Liver (tissue), 9 donors: ENCODE data around the gene SYNDIG1. TPM values are rescaled to one million over a fixed set of nuclear protein-coding genes. Genes with fewer than 3 reads are reported as not detected.

Experiments used
- DNase-seq: peaks from one replicate; pipeline ENCODE4 v3.0.0-alpha.2; 2017; ENCODE audit warnings: low spot score
- H3K27ac ChIP-seq, 2 donors: one replicate each; pipeline ENCODE4 v1.7.0; 2013; ENCODE audit warnings: inconsistent platforms in 2 of 2, low read length in 2 of 2, control low read depth in 1 of 2, low read depth in 1 of 2, mild to moderate bottlenecking in 1 of 2
- H3K27me3 ChIP-seq, 4 donors: one replicate each; pipeline versions ENCODE4 v1.6.1 to v1.7.0; 2013; ENCODE audit warnings: low read length in 3 of 4, inconsistent platforms in 1 of 4, mild to moderate bottlenecking in 1 of 4, moderate library complexity in 1 of 4; ENCODE audit not compliant: control insufficient read depth in 4 of 4, insufficient read depth in 4 of 4
- H3K36me3 ChIP-seq, 4 donors: one replicate each; pipeline versions ENCODE4 v1.6.1 to v1.7.0; 2013; ENCODE audit warnings: low read length in 3 of 4, mild to moderate bottlenecking in 3 of 4, low read depth in 1 of 4, moderate library complexity in 1 of 4; ENCODE audit not compliant: control insufficient read depth in 4 of 4, insufficient read depth in 3 of 4
- H3K4me1 ChIP-seq, 4 donors: one replicate each; pipeline versions ENCODE4 v1.6.1 to v1.7.0; 2013; ENCODE audit warnings: low read length in 3 of 4, mild to moderate bottlenecking in 3 of 4, moderate library complexity in 1 of 4; ENCODE audit not compliant: control insufficient read depth in 4 of 4, insufficient read depth in 4 of 4
- H3K4me3 ChIP-seq, 3 donors: one replicate each; pipeline versions ENCODE4 v1.6.1 to v1.7.0; 2013; ENCODE audit warnings: low read length in 3 of 3, control low read depth in 1 of 3, low read depth in 1 of 3, mild to moderate bottlenecking in 1 of 3
- H3K9ac ChIP-seq, 2 donors: one replicate each; pipeline ENCODE4 v1.7.0; 2013; ENCODE audit warnings: low read length in 2 of 2, mild to moderate bottlenecking in 2 of 2, moderate library complexity in 2 of 2, control low read depth in 1 of 2, low read depth in 1 of 2
- H3K9me3 ChIP-seq, 4 donors: one replicate each; pipeline versions ENCODE4 v1.6.1 to v1.7.0; 2013; ENCODE audit warnings: low read length in 3 of 4; ENCODE audit not compliant: control insufficient read depth in 4 of 4
- CTCF ChIP-seq: fragments of 150-350 bp; IDR thresholded peaks from 2 replicates; pipeline ENCODE4 v1.5.1; 2017; ENCODE audit warnings: improper control_type of control experiment, low read depth, low read length; ENCODE audit not compliant: missing input control
- EGR1 ChIP-seq, 2 donors: IDR thresholded peaks; 2 replicates each; pipeline ENCODE4 v1.6.1; 2016 to 2018; ENCODE audit warnings: antibody characterized with exemption in 2 of 2, low read depth in 2 of 2
- HNF4A ChIP-seq, 2 donors: conservative IDR thresholded peaks; 2 replicates each; pipeline ENCODE4 v1.6.1; 2016; ENCODE audit warnings: antibody characterized with exemption in 2 of 2, mild to moderate bottlenecking in 2 of 2
- NR2F2 ChIP-seq: IDR thresholded peaks from 2 replicates; pipeline ENCODE4 v1.6.1; 2016; ENCODE audit warnings: antibody characterized with exemption
- SP1 ChIP-seq: IDR thresholded peaks from 2 replicates; pipeline ENCODE4 v1.6.1; 2018; ENCODE audit warnings: antibody characterized with exemption, mild to moderate bottlenecking
- ZBTB33 ChIP-seq: IDR thresholded peaks from 2 replicates; pipeline ENCODE4 v1.6.1; 2016; ENCODE audit warnings: antibody characterized with exemption
- WGBS: extraction: QIAGEN DNeasy Blood & Tissue Kit; methylation state at CpG from one replicate; pipeline ENCODE4 v1.1.7; 2013; 5-methylcytosine and 5-hydroxymethylcytosine counted together
- polyA plus RNA-seq, 2 donors: library from polyadenylated mRNA; stranded (reverse) in 1 of 2; unstranded in 1 of 2; fragments of 200-250 nt in 1 of 2; fragments of >200 nt in 1 of 2; fragmentation: Nextera tagmentation in 1 of 2; extraction: Ambion mirVana in 1 of 2; gene quantifications; one replicate each; pipeline versions ENCODE4 v1.2.1 to v1.2.3, GENCODE V29; 2013 to 2015
- total RNA-seq, 2 donors: library from RNA; depleted of rRNA; stranded (reverse); fragments of >200 nt; gene quantifications; one replicate each; pipeline ENCODE4 v1.2.3, GENCODE V29; 2014
- TF ChIP-seq, protein P1 (sequence below): IDR thresholded peaks from 2 replicates; pipeline ENCODE4 v1.6.1; 2016; ENCODE audit warnings: antibody characterized with exemption, mild to moderate bottlenecking
- TF ChIP-seq, protein P2 (sequence below): IDR thresholded peaks from 2 replicates; pipeline ENCODE4 v1.6.1; 2016; ENCODE audit warnings: antibody characterized with exemption
- donor health status: healthy.
- donor health status: healthy.
- donor health status: healthy.
- donor health status: healthy.
- donor health status: healthy.

SYNDIG1 gene
- total and polyA plus RNA-seq, 4 donors = 0.05 to 0.08 TPM; not detected in 2

- TF ChIP-seq HNF4A (conservative IDR thresholded peaks at IDR 0.05) (no peak), ZBTB33 (no peak), EGR1 (IDR thresholded peaks at IDR 0.05; ENCODE audit: low read depth in 2 of 2) (no peak), SP1 (no peak)
- TF ChIP-seq, protein P1, sequence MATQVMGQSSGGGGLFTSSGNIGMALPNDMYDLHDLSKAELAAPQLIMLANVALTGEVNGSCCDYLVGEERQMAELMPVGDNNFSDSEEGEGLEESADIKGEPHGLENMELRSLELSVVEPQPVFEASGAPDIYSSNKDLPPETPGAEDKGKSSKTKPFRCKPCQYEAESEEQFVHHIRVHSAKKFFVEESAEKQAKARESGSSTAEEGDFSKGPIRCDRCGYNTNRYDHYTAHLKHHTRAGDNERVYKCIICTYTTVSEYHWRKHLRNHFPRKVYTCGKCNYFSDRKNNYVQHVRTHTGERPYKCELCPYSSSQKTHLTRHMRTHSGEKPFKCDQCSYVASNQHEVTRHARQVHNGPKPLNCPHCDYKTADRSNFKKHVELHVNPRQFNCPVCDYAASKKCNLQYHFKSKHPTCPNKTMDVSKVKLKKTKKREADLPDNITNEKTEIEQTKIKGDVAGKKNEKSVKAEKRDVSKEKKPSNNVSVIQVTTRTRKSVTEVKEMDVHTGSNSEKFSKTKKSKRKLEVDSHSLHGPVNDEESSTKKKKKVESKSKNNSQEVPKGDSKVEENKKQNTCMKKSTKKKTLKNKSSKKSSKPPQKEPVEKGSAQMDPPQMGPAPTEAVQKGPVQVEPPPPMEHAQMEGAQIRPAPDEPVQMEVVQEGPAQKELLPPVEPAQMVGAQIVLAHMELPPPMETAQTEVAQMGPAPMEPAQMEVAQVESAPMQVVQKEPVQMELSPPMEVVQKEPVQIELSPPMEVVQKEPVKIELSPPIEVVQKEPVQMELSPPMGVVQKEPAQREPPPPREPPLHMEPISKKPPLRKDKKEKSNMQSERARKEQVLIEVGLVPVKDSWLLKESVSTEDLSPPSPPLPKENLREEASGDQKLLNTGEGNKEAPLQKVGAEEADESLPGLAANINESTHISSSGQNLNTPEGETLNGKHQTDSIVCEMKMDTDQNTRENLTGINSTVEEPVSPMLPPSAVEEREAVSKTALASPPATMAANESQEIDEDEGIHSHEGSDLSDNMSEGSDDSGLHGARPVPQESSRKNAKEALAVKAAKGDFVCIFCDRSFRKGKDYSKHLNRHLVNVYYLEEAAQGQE = no peak
- TF ChIP-seq, protein P2, sequence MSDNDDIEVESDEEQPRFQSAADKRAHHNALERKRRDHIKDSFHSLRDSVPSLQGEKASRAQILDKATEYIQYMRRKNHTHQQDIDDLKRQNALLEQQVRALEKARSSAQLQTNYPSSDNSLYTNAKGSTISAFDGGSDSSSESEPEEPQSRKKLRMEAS = no peak
- no peak for DNase-seq
- H3K9me3 ChIP-seq = peaks cover 0 to 9% (median 3%) of the 10 kb centered on the region in 4 donors
- H3K36me3 ChIP-seq = no peaks in the 10 kb centered on the region
- H3K4me1 ChIP-seq = no peaks in the 10 kb centered on the region
- no peak overlapping the region for H3K27ac ChIP-seq
- H3K4me3 ChIP-seq = no peak overlapping the region
- WGBS = 75% methylated on average over 4 of the region's 4 CpGs
- no peak overlapping the region for H3K9ac ChIP-seq
- H3K27me3 ChIP-seq = peaks cover 0 to 8% (median 0%) of the 10 kb centered on the region in 4 donors
Measured at GRCh38 chr20:24648481-24648880, 179.1 kb downstream of the SYNDIG1 start.

DNA sequence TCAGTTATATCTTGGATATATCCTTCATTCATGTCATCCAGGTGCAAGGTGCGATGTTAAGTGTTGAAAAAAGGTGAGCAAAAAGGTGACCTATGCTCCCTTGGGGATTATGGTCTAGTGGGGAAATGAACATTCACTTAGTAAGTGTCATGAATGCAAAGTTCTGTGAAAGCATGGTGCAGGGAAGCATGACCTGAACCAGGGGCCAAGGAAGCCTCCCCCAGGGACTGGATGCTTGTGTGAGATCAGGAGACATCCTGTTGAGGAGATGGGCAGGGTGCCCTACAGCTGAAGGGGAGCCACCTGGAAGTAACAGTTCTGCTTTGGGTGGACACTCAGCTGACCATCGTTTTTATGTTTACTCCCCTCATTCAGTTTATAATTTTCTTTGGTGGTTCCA is 179.5 kb downstream of the SYNDIG1 start:
- 80% methylated on average over 2 of the region's 2 CpGs for WGBS
- H3K9ac ChIP-seq = no peak overlapping the region
- H3K4me3 ChIP-seq = no peak overlapping the region
- H3K9me3 ChIP-seq = peaks cover 0 to 9% (median 1%) of the 10 kb centered on the region in 4 donors
- H3K27ac ChIP-seq = no peak overlapping the region
- DNase-seq = no peak
- no peaks in the 10 kb centered on the region for H3K36me3 ChIP-seq
- peaks cover 0 to 8% (median 0%) of the 10 kb centered on the region in 4 donors for H3K27me3 ChIP-seq
- no peak for TF ChIP-seq CTCF
- no peak for TF ChIP-seq NR2F2
- no peak for TF ChIP-seq EGR1 (IDR thresholded peaks at IDR 0.05; ENCODE audit: low read depth in 2 of 2)
- no peaks in the 10 kb centered on the region for H3K4me1 ChIP-seq
